ENCODE measurements around the gene IER3IP1. TPM values are rescaled to one million over a fixed set of nuclear protein-coding genes. Genes with fewer than 3 reads are reported as not detected.

Gene IER3IP1, protein sequence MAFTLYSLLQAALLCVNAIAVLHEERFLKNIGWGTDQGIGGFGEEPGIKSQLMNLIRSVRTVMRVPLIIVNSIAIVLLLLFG
- 28.3 and 34.5 TPM in 2 replicates for total RNA-seq

DNA sequence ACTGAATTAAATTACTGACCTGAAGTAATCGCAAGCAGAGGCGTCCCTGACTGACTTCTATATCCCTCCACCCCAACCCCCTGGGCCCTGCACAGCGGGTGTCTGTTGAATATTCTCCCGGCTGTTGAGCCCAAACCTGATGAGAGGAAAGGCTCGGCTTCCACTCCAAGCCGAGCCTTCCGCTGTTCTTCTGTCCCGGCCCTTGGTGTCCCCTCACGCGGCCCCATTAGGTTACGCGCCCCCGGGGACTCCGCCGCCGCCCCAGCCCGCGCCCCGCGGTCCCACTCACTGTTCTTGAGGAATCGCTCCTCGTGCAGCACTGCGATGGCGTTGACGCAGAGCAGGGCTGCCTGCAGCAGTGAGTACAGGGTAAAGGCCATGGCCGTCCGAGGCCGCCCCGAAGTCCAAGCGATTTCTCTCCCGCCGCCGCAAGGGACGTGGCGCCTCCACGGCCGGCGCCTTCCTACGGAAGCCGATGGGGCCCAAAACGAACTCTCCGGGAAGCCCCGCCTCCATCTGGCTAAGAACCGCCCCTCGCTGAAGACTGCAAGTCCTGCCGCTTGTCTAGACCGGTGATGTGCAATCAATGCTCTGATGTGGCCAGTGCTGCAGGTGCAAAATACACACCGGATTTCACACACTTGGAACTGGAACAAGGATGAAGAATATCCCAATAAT lies at the start of gene IER3IP1:
Gene IER3IP1 (minus strand): TSS at position 467 of the 678 bp plus-strand sequence. CDS start 87 bp downstream, at position 380.

GRCh38 chr18:47150029-47150823 lies 25.9 kb downstream of the IER3IP1 start, which contains the start of gene HDHD2:
HDHD2 (minus strand) TSS chr18:47150500; CDS start chr18:47136439, 14,061 bp downstream.

Other genes starting within 250 kb of the IER3IP1 start
- gene ELOA2, start 140.7 kb downstream of the IER3IP1 start, total RNA-seq, result not detected in 2 replicates
- gene HDHD2, start 25.9 kb downstream of the IER3IP1 start, total RNA-seq, result 15.7 and 26.2 TPM in 2 replicates
- not detected in 2 replicates for gene SKOR2, start 75.3 kb upstream of the IER3IP1 start, total RNA-seq

Data from nasal cavity respiratory epithelium epithelial cell of viscerocranial mucosa (primary cell).